ENCODE measurements around the gene SH3PXD2A. TPM values are rescaled to one million over a fixed set of nuclear protein-coding genes. Genes with fewer than 3 reads are reported as not detected.

The SH3PXD2A gene
- total RNA-seq, 1 donor from 2014 or later, result 12.2 TPM

DNA sequence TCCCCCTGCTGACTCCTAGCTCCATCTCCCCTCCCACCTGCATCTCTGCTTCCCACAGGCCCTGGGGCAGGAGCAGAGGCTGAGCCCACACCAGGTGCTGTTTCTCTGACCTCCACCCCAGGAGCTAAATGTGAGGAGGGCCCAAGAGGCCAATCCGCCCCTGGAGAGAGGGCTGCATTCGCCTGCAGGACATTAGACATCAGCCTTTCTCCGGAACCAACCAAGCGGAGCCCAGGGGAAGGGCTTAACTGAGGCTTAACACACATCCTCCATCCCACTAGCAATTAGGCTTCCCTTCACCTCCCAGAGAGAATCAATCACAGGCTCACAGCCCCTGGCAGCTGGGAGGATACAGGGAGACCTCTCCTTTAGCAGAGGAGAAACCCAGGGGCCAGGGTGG lies 50.5 kb downstream of the SH3PXD2A start:
- TF ChIP-seq, protein P1, sequence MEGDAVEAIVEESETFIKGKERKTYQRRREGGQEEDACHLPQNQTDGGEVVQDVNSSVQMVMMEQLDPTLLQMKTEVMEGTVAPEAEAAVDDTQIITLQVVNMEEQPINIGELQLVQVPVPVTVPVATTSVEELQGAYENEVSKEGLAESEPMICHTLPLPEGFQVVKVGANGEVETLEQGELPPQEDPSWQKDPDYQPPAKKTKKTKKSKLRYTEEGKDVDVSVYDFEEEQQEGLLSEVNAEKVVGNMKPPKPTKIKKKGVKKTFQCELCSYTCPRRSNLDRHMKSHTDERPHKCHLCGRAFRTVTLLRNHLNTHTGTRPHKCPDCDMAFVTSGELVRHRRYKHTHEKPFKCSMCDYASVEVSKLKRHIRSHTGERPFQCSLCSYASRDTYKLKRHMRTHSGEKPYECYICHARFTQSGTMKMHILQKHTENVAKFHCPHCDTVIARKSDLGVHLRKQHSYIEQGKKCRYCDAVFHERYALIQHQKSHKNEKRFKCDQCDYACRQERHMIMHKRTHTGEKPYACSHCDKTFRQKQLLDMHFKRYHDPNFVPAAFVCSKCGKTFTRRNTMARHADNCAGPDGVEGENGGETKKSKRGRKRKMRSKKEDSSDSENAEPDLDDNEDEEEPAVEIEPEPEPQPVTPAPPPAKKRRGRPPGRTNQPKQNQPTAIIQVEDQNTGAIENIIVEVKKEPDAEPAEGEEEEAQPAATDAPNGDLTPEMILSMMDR (IDR thresholded peaks at IDR 0.05; ENCODE audit: insufficient read depth, low read length, poor library complexity, severe bottlenecking), result no peak
- no peaks in the 10 kb centered on the region for H3K27me3 ChIP-seq (ENCODE audit: control insufficient read depth, insufficient read depth, low read length)
- H3K36me3 ChIP-seq (ENCODE audit: control insufficient read depth, insufficient read depth, low read length), result no peaks in the 10 kb centered on the region
- DNase-seq (ENCODE audit: low read depth), result no peak
- no peak overlapping the region for H3K4me3 ChIP-seq (ENCODE audit: low read depth, low read length)

- H3K4me3 ChIP-seq (ENCODE audit: low read depth, low read length), result no peak overlapping the region
- no peaks in the 10 kb centered on the region for H3K27me3 ChIP-seq (ENCODE audit: control insufficient read depth, insufficient read depth, low read length)
- DNase-seq (ENCODE audit: low read depth), result no peak
- no peaks in the 10 kb centered on the region for H3K36me3 ChIP-seq (ENCODE audit: control insufficient read depth, insufficient read depth, low read length)
- TF ChIP-seq, protein P1 (IDR thresholded peaks at IDR 0.05; ENCODE audit: insufficient read depth, low read length, poor library complexity, severe bottlenecking), result no peak
Measured at GRCh38 chr10:103803941-103804340, 51.4 kb downstream of the SH3PXD2A start.

- no peaks in the 10 kb centered on the region for H3K36me3 ChIP-seq (ENCODE audit: control insufficient read depth, insufficient read depth, low read length)
- no peak overlapping the region for H3K4me3 ChIP-seq (ENCODE audit: low read depth, low read length)
- H3K27me3 ChIP-seq (ENCODE audit: control insufficient read depth, insufficient read depth, low read length), result no peaks in the 10 kb centered on the region
- no peak for DNase-seq (ENCODE audit: low read depth)
- TF ChIP-seq, protein P1 (IDR thresholded peaks at IDR 0.05; ENCODE audit: insufficient read depth, low read length, poor library complexity, severe bottlenecking), result no peak
Measured at GRCh38 chr10:103802637-103803353, 52.6 kb downstream of the SH3PXD2A start.

- Histone ChIP-seq H3K4me3 (ENCODE audit: low read depth, low read length) (no peak overlapping the region), H3K27me3 (ENCODE audit: control insufficient read depth, insufficient read depth, low read length) (no peaks in the 10 kb centered on the region), H3K36me3 (ENCODE audit: control insufficient read depth, insufficient read depth, low read length) (no peaks in the 10 kb centered on the region)
- TF ChIP-seq, protein P1 (IDR thresholded peaks at IDR 0.05; ENCODE audit: insufficient read depth, low read length, poor library complexity, severe bottlenecking), result no peak
- DNase-seq (ENCODE audit: low read depth), result no peak
Measured at GRCh38 chr10:103802081-103802480, 53.3 kb downstream of the SH3PXD2A start.

GRCh38 chr10:103800789-103801540 lies 54.4 kb downstream of the SH3PXD2A start:
- DNase-seq (ENCODE audit: low read depth), result peak; percentile 44
- Histone ChIP-seq H3K36me3 (ENCODE audit: control insufficient read depth, insufficient read depth, low read length) (no peaks in the 10 kb centered on the region), H3K4me3 (ENCODE audit: low read depth, low read length) (no peak overlapping the region), H3K27me3 (ENCODE audit: control insufficient read depth, insufficient read depth, low read length) (no peaks in the 10 kb centered on the region)
- TF ChIP-seq, protein P1 (IDR thresholded peaks at IDR 0.05; ENCODE audit: insufficient read depth, low read length, poor library complexity, severe bottlenecking), result no peak
